Nephron progenitor cell (in vitro differentiated cells): Measurements from ENCODE around the gene CDC42.

Experiments used
- DNase-seq: peaks from one replicate; pipeline ENCODE4 v3.0.0; 2021
- H3K27ac Mint-ChIP-seq: 2 replicates; pipeline ENCODE4 v1.8.0; 2021; ENCODE audit warnings: mild to moderate bottlenecking, moderate library complexity, mixed read lengths
- H3K27me3 Mint-ChIP-seq: 2 replicates; pipeline ENCODE4 v1.8.0; 2021; ENCODE audit warnings: mild to moderate bottlenecking, low read depth, mixed read lengths; ENCODE audit not compliant: poor library complexity
- H3K36me3 Mint-ChIP-seq: 2 replicates; pipeline ENCODE4 v1.8.0; 2021; ENCODE audit warnings: low read depth, mixed read lengths
- H3K4me1 Mint-ChIP-seq: 2 replicates; pipeline ENCODE4 v1.8.0; 2021; ENCODE audit warnings: mixed read lengths
- H3K4me3 Mint-ChIP-seq: 2 replicates; pipeline ENCODE4 v1.8.0; 2021; ENCODE audit warnings: mild to moderate bottlenecking, moderate library complexity, mixed read lengths
- H3K9me3 Mint-ChIP-seq: 2 replicates; pipeline ENCODE4 v1.8.0; 2021; ENCODE audit warnings: mild to moderate bottlenecking, moderate library complexity, mixed read lengths
- CTCF ChIP-seq: fragments of 200-600 bp; sonication (generic); IDR thresholded peaks from 2 replicates; pipeline ENCODE4 v1.5.0; 2021; ENCODE audit warnings: antibody characterized with exemption

Gene CDC42

GRCh38 chr1:22119626-22120468 lies 67.3 kb downstream of the CDC42 start:
- H3K27ac Mint-ChIP-seq = peak overlapping the region; percentile 63
- TF ChIP-seq CTCF = no peak
- H3K4me3 Mint-ChIP-seq = no peak overlapping the region
- no peak for DNase-seq
- no peaks in the 10 kb centered on the region for H3K9me3 Mint-ChIP-seq
- peaks cover 3% of the 10 kb centered on the region for H3K27me3 Mint-ChIP-seq
- no peaks in the 10 kb centered on the region for H3K36me3 Mint-ChIP-seq
- H3K4me1 Mint-ChIP-seq = peaks cover 41% of the 10 kb centered on the region

GRCh38 chr1:22120469-22120790 lies 67.9 kb downstream of the CDC42 start:
- TF ChIP-seq CTCF = no peak
- H3K27ac Mint-ChIP-seq = no peak overlapping the region
- H3K4me3 Mint-ChIP-seq = no peak overlapping the region

GRCh38 chr1:22121421-22121911 lies 69.0 kb downstream of the CDC42 start:
- Mint-ChIP-seq H3K4me1 (peaks cover 25% of the 10 kb centered on the region), H3K9me3 (no peaks in the 10 kb centered on the region), H3K27me3 (peaks cover 7% of the 10 kb centered on the region), H3K36me3 (no peaks in the 10 kb centered on the region), H3K27ac (no peak overlapping the region), H3K4me3 (no peak overlapping the region)
- no peak for DNase-seq
- TF ChIP-seq CTCF = no peak

More at GRCh38 chr1:22120469-22120790, 67.9 kb downstream of the CDC42 start:
- Mint-ChIP-seq H3K36me3 (no peaks in the 10 kb centered on the region), H3K4me1 (peaks cover 35% of the 10 kb centered on the region), H3K27me3 (peaks cover 3% of the 10 kb centered on the region), H3K9me3 (no peaks in the 10 kb centered on the region)
- no peak for DNase-seq

- DNase-seq = no peak
These were observed 70.0 kb downstream of the CDC42 start for GRCh38 chr1:22122273-22123070.

GRCh38 chr1:22123071-22123390 lies 70.5 kb downstream of the CDC42 start:
- H3K27me3 Mint-ChIP-seq = peaks cover 7% of the 10 kb centered on the region
- no peaks in the 10 kb centered on the region for H3K36me3 Mint-ChIP-seq
- H3K27ac Mint-ChIP-seq = no peak overlapping the region
- H3K9me3 Mint-ChIP-seq = no peaks in the 10 kb centered on the region
- DNase-seq = no peak
- peaks cover 30% of the 10 kb centered on the region for H3K4me1 Mint-ChIP-seq
- H3K4me3 Mint-ChIP-seq = no peak overlapping the region
- TF ChIP-seq CTCF = no peak

More at GRCh38 chr1:22122273-22123070, 70.0 kb downstream of the CDC42 start:
- no peaks in the 10 kb centered on the region for H3K9me3 Mint-ChIP-seq
- H3K27me3 Mint-ChIP-seq = peaks cover 7% of the 10 kb centered on the region
- H3K4me3 Mint-ChIP-seq = no peak overlapping the region
- no peak for TF ChIP-seq CTCF
- peak overlapping the region; percentile 39 for H3K27ac Mint-ChIP-seq
- H3K4me1 Mint-ChIP-seq = peaks cover 24% of the 10 kb centered on the region
- H3K36me3 Mint-ChIP-seq = no peaks in the 10 kb centered on the region
